Neural crest cell (in vitro differentiated cells): ENCODE measurements around the gene GTPBP1. TPM values are rescaled to one million over a fixed set of nuclear protein-coding genes. Genes with fewer than 3 reads are reported as not detected.
A peak's percentile ranks its signal among the peaks of the same experiment; 100 is the strongest.

Experiments used
- DNase-seq: peaks from one replicate; pipeline ENCODE4 v3.0.0; 2021; ENCODE audit warnings: low read depth, mixed read lengths, low spot score
- H3K27ac Mint-ChIP-seq: one replicate; pipeline ENCODE4 v1.8.0; 2021; ENCODE audit warnings: mild to moderate bottlenecking, mixed read lengths; ENCODE audit not compliant: unreplicated experiment
- H3K27me3 Mint-ChIP-seq: 2 replicates; pipeline ENCODE4 v1.8.0; 2021; ENCODE audit warnings: low read depth, mild to moderate bottlenecking, mixed read lengths
- H3K36me3 Mint-ChIP-seq: 2 replicates; pipeline ENCODE4 v1.8.0; 2021; ENCODE audit warnings: low read depth, mild to moderate bottlenecking, mixed read lengths
- H3K4me1 Mint-ChIP-seq: 2 replicates; pipeline ENCODE4 v1.8.0; 2021; ENCODE audit warnings: mixed read lengths
- H3K4me3 Mint-ChIP-seq: one replicate; pipeline ENCODE4 v1.8.0; 2021; ENCODE audit warnings: mild to moderate bottlenecking, mixed read lengths
- H3K9me3 Mint-ChIP-seq: 2 replicates; pipeline ENCODE4 v1.8.0; 2021; ENCODE audit warnings: mixed read lengths
- total RNA-seq: library from RNA; stranded (reverse); gene quantifications from 2 replicates; pipeline ENCODE4 v1.2.1, GENCODE V29; 2021
- TF ChIP-seq, protein P1 (sequence below): fragments of 200-600 bp; sonication (generic); conservative IDR thresholded peaks from 2 replicates; pipeline ENCODE4 v1.5.0; 2021; ENCODE audit warnings: antibody characterized with exemption, mild to moderate bottlenecking

The GTPBP1 gene
- total RNA-seq, 1 donor from 2014 or later, result 73.3 TPM

DNA sequence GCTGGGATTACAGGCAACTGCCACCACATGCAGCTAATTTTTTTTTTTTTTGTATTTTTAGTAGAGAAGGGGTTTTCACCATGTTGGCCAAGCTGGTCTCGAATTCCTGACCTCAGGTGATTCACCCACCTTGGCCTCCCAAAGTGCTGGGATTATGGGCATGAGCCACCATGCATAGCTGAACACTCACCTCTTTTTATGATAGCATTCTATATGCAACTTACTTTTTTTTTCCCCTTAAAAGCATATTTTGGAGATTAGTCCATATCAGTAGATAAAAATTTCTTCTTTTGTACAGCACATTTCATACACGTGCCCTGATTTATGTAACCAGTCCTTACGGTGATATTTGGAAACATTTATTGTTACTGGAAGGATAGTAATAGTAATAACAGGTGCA is 14.6 kb downstream of the GTPBP1 start:
- TF ChIP-seq, protein P1, sequence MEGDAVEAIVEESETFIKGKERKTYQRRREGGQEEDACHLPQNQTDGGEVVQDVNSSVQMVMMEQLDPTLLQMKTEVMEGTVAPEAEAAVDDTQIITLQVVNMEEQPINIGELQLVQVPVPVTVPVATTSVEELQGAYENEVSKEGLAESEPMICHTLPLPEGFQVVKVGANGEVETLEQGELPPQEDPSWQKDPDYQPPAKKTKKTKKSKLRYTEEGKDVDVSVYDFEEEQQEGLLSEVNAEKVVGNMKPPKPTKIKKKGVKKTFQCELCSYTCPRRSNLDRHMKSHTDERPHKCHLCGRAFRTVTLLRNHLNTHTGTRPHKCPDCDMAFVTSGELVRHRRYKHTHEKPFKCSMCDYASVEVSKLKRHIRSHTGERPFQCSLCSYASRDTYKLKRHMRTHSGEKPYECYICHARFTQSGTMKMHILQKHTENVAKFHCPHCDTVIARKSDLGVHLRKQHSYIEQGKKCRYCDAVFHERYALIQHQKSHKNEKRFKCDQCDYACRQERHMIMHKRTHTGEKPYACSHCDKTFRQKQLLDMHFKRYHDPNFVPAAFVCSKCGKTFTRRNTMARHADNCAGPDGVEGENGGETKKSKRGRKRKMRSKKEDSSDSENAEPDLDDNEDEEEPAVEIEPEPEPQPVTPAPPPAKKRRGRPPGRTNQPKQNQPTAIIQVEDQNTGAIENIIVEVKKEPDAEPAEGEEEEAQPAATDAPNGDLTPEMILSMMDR, result no peak
- no peaks in the 10 kb centered on the region for H3K27me3 Mint-ChIP-seq
- no peak overlapping the region for H3K27ac Mint-ChIP-seq
- H3K36me3 Mint-ChIP-seq, result peaks cover 13% of the 10 kb centered on the region
- H3K4me3 Mint-ChIP-seq, result no peak overlapping the region
- peaks cover 9% of the 10 kb centered on the region for H3K4me1 Mint-ChIP-seq
- DNase-seq, result no peak
- H3K9me3 Mint-ChIP-seq, result no peaks in the 10 kb centered on the region

DNA sequence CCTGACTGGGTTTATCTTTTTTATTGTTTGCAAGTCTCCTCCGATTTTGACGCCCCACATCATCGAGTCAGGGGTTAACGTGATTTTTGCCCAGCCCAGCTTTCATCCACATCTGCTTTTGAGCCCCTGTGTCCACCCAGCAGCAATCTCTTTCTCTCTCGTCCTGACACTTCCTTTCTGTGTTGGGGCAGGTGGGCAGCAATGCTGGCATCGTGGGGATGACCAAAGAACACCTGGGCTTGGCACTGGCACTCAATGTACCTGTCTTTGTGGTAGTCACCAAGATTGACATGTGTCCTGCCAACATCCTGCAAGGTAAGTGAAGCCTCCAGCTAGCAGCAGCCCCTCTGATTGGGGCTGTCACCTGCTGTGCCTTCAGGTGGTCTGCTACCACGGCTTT is 15.8 kb downstream of the GTPBP1 start:
- Mint-ChIP-seq H3K36me3 (peaks cover 11% of the 10 kb centered on the region), H3K4me1 (peaks cover 9% of the 10 kb centered on the region), H3K4me3 (no peak overlapping the region), H3K27me3 (no peaks in the 10 kb centered on the region), H3K27ac (no peak overlapping the region), H3K9me3 (no peaks in the 10 kb centered on the region)
- TF ChIP-seq, protein P1, result no peak
- no peak for DNase-seq

DNA sequence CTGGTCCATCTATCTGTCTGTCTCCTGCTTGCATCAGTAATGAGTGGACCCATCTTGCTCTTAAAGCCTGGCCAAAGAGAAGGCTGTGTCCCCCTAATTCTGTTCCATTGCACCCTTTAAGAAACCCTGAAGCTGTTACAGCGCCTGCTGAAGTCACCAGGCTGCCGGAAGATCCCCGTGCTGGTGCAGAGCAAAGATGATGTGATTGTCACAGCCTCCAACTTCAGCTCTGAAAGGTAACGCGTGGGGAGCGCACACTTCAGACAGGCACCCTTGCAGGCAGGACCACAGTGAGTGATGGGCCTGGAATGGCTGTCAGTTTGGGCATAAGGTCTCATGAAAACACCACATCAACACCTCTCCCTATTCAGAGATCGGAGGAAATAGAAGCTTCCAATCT is 18.4 kb downstream of the GTPBP1 start:
- Mint-ChIP-seq H3K9me3 (no peaks in the 10 kb centered on the region), H3K4me1 (no peaks in the 10 kb centered on the region), H3K27ac (no peak overlapping the region), H3K36me3 (peaks cover 12% of the 10 kb centered on the region), H3K27me3 (no peaks in the 10 kb centered on the region), H3K4me3 (no peak overlapping the region)
- no peak for DNase-seq
- TF ChIP-seq, protein P1, result no peak

DNA sequence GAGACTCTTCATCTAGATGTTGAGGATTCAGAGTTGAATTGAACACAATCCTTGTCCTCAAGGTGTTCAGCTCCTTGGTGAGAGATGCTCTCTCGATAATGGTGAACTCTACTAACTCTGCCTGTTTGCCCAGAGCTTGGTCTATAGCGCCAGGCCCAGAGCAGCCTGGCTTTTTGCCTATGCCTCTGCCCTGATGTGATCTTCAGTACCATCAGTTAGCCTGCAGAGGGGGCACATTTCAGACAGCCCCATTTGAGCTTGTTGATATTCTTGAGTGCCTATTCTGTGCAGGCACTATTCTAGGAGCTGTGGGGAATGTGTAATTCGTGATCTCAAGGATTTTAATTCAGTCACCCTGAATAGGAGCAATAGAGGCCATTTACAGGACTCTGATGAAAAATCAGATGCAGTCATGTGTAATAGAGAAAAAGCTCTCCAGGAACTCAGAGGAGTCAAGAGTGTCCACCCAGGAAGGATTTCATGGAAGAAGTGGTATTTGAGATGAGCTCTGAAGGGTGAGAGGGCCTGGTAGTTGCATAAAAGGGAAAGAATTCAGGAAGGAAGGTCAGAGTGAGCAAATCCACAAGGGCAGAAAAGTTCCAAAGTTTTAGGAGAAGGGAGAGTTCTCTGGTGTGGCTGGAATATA is 19.3 kb downstream of the GTPBP1 start:
- DNase-seq, result no peak
- Mint-ChIP-seq H3K36me3 (peaks cover 12% of the 10 kb centered on the region), H3K4me3 (no peak overlapping the region), H3K27me3 (no peaks in the 10 kb centered on the region), H3K27ac (peak overlapping the region; percentile 4), H3K4me1 (no peaks in the 10 kb centered on the region), H3K9me3 (no peaks in the 10 kb centered on the region)
- TF ChIP-seq, protein P1, result peak; percentile 58

DNA sequence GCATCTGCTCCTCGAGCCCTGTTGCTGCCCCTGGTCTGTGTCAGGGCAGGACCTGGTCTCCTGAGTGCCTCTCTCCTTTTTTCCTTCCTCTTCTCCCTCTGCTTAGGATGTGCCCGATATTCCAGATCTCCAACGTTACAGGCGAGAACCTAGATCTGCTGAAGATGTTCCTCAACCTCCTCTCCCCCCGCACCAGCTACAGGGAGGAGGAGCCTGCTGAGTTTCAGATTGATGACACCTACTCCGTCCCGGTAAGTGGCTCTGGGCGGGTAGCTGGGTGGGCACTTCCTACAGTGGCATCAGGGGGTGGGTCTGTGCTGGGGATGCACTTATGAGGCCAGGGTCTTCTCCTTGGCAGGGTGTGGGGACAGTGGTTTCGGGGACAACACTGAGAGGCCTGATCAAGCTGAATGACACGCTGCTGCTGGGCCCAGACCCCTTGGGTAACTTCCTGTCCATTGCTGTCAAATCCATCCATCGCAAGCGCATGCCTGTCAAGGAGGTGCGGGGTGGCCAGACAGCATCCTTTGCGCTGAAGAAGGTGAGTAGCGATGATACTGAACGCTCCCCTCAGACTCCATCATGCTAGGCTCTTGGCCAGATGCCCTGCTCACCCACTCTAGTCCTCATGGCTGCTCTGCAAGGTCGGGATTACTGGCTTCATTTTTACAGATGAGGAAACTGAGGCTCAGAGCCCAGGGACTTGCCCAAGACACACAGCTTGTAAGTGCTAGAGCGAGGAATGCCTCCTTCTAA is 20.3 kb downstream of the GTPBP1 start:
- Mint-ChIP-seq H3K27me3 (no peaks in the 10 kb centered on the region), H3K9me3 (no peaks in the 10 kb centered on the region), H3K36me3 (peaks cover 12% of the 10 kb centered on the region), H3K4me3 (no peak overlapping the region), H3K27ac (no peak overlapping the region), H3K4me1 (no peaks in the 10 kb centered on the region)
- TF ChIP-seq, protein P1, result no peak
- no peak for DNase-seq
